Myocyte (in vitro differentiated cells): Measurements from ENCODE around the gene TNPO2. TPM values are rescaled to one million over a fixed set of nuclear protein-coding genes. Genes with fewer than 3 reads are reported as not detected.
"Not testable (repeated sequence)": the region's sequence is repeated elsewhere in the genome, so short reads cannot be mapped to it uniquely, and the experiment has no call there.

Experiments
- DNase-seq: peaks from one replicate; pipeline ENCODE4 v3.0.0-alpha.2; 2012; ENCODE audit warnings: low read depth
- total RNA-seq: library from RNA; depleted of rRNA; stranded (reverse); fragments of >200 nt; gene quantifications from 2 replicates; pipeline ENCODE4 v1.2.3, GENCODE V29; 2014

The TNPO2 gene
- total RNA-seq, 1 donor from 2014 or later: 45.6 TPM

DNA sequence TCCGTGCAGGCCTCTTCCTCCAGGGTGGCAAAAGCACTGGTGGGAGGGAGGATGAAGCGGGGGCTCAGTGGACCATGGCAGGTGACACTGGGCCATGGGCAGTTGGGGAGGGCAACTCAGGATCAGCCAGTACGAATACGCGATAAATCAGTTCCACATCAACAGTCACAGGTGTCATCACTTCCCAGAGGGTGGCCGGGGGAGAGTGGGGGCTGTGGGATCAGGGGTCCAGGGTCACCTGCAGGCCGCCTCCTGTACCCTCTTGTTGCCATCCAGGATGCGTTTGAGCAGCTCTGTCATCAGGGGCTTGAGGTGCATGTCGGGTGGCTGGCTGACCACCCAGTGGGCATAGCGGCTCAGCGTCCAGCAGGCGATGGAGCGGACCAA lies 17.4 kb downstream of the TNPO2 start:
- DNase-seq: no peak

DNA sequence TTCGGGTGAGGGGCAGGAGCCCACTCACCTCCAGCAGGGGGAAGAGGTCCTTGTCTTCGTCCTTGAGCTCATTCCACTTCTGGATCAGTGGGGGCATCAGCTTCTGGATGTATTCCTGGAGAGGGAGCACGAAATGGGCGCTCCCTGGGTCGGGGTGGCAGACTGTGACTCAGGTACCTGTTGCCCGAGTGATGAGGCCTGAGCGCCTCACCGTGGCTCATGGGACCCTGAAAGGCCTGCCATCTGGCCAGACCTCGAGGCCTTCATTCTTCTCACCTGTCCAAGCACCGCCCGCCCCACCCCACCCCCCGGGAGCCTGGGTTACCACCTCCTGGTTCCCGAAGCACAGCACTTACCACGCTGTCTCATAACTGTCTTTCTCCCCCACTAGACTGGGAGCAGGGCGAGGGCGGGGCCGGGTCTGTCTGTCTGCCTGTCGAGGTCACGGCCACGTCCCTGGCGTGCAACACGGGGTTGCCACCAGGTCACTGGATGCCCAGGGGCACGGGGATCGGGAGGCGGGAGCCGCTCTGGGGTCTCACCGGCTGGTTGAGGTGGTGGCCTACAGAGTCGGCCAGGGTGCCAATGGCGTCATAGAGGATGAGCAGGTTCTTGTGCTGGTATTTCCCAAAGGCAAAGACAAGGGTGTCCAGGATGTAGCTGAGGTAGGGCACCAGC lies 17.9 kb downstream of the TNPO2 start:
- DNase-seq: no peak

DNA sequence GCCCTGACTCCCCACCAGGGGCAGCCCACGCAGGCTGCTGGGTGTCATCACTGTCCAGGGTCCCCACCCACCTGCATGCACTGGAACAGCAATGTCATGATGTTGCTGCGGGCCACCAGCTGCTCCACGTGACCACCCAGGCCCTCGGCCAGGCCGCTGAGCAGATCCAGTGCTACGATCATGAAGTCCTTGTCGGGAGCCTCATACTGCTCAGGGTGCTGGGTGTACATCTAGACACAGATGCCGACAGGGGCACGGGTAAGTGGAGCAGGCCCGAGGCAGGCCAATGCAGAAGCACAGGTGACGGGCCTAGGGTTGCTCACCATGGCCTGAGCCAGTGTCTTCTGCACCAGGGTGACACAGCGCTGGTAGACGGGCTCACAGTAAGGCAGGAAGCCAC lies 18.6 kb downstream of the TNPO2 start:
- no peak for DNase-seq

DNA sequence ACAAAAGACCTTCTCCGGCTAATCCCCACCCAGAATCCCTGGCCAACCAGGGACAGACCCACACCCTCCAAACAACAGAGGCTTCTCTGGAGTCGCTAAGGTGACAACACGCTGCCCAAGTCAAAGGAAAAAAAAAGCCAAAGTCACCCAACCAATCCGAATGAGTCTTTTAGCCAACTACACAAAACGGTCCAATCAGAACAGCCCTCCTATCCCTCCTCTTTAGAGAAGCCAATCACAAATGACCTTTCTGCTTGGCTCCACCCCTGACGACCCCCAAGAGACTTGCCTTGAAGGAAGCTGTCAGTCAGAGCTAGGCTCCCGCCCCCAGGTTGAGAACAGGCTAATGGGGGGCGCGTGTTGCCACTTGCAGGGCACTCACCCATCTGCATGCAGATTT lies 20.7 kb downstream of the TNPO2 start:
- no peak for DNase-seq

DNA sequence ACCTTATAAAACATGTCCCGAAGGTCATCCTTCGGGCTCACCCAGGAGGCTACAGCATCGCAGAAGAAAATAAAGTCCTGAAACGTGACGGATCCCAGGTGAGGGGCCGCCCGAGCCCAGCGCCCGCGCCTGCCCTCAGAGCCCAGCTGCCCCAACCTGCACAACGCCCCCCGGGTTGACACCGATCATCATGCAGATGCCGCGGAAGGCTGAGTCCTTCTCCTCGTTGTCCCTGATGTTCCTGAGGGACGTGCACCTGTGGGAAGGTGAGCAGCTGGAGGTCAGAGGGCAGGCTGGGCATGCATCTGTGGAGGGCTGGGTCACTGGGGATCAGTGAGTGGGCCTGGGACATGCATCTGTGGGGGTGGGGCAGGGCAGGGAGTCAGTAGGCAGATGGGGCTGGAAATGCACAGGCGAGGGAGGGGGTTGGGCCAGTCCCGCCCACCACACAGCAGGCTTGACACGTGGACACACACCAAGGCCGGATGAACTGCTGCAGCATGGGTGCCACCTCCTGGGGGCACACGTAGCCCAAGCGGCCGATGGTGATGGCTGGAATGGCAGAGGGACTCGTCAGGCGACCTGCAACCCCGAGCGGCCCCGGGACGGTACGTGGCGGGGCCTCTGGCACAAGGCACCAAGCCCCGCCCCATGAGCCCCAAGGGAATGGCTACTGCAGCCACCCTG lies 22.0 kb downstream of the TNPO2 start:
- no peak for DNase-seq

DNA sequence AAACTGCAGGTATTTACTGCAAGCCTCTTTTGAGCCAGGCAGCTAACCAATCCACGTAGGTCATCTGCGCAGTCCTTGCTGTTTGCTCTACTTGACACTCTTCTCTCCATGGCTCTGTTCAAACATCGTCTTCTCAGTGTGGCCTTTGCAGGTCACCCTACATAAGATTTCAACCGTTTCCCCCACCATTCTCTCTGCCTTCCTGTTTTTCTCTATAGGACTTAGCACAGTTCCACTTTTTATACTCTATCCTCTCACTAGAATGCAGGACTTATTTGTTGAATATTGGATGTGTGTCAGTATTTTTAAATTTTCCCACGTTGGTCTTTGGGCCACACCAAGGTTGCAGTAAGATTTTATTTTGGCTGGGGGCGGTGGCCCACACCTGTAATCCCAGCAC lies 25.6 kb downstream of the TNPO2 start:
- no peak for DNase-seq

DNA sequence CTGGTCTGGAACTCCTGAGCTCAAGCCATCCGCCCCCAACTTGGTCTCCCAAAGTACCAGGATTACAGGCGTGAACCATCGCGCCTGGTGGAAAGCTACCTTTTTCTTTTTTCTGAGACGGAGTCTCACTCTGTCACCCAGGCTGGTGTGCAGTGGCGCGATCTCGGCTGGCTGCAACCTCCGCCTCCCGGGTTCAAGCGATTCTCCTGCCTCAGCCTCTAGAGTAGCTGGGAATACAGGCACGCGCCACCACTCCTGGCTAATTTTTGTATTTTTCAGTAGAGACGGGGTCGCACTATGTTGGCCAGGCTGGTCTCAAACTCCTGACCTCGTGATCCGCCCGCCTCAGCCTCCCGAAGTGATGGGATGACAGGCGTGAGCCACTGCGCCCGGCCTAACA lies 26.3 kb downstream of the TNPO2 start:
- not testable (repeated sequence) for DNase-seq

DNA sequence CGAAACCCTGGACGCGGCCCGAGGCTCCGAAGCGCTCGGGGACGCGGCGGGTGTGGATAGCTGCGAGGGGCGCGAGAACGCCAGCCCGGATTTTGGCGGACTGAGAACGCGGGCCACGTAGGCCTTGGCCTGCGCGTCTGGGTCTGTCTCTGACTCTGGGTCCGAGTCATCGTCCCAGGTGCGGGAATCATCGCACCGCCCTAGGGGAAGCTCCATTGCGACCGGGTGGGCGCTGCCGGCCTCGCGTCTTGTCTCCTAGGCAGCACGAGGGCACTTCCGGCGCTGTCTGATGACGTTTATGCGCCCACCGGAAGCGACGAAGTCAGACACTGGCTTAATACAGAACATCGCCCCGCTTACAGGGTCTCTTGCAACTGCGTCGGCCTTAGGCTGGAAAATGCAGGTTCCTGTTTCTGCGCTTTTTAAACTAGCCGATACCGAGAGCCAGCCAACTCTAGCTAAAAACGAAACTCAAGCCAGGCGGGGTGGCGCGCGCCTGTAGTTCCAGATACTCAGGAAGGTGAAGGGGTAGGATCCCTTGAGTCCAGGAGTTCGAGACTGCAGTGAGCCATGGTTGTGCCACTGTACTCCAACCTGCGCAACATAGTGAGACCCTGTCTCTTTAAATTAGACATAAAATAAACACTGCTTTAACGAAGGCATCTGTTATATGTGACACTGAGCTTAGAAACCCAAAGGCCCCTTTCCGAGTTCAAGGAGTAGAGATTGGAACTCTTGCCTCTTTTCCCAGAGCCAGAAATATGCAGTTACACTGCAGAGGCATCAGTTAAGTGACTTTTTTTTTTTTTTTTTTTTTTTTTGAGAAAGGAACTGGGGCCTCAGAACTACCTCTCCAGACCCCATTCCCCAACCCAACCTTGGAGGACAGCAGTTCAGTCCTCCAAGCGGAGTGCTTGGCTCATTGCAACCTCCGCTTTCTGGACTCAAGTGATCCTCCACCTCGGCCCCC lies 27.1 kb downstream of the TNPO2 start, which contains the start of gene FBXW9:
Gene FBXW9, minus strand, starts transcription at position 266 of the 970 bp plus-strand sequence. Its CDS starts 50 bp downstream, at position 216.
- DNase-seq: peak; percentile 95

DNA sequence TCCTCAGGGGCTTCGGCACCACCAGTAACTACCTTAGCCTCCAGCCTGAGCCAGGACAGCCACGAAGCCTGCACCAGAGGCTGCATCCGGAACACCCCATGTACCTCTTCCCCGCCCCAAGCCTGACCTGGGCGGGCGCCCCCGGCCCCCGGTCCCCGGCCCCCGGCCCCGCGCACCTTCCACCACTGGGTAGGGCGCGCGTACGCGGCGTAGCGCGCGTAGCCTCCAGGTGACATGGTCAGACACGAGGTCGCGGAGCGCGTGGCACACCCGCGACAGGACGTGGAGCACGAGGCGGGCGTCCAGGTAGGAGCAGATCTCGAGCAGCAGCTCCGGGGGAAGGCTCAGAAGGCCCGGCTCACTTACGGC lies 27.8 kb downstream of the TNPO2 start:
- DNase-seq: no peak

DNA sequence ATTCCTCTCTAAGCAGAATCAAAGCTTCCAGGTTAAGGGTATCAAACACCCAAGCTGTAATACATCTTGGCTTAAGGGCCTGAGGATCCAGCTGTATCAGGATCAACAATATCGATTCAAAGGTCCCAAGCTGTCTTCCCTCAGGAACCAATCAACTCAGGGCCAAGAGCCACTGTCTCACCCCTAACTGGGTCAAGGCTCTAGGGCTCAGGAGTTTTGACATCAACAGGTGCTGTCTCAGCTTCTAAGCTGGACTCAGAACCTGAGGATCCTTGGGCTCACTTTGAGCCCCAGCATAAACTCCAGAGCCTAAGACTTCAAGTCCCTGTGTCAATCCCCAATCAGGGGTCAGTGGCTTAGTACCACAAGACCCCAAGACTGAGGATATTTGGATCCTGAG lies 28.2 kb downstream of the TNPO2 start:
- DNase-seq: no peak

DNA sequence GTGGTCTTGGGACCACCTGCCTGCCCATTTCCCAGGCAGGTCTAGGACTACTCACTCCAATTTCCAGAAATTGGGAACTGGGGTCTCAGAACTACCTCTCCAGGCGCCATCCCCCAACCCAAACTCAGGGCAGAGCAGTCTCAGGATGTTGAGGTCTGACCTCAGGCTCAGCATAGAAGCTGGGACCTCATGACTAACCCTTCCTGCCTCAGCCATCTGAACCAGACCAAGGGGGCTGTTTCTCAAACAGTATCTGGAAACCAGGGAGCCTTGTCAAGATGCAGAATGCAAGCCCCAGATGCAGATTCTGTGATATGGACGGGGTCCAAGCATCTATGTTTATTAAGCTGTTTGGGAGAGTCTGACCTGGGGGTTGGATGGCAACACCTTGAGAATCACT lies 28.6 kb downstream of the TNPO2 start:
- DNase-seq: no peak

DNA sequence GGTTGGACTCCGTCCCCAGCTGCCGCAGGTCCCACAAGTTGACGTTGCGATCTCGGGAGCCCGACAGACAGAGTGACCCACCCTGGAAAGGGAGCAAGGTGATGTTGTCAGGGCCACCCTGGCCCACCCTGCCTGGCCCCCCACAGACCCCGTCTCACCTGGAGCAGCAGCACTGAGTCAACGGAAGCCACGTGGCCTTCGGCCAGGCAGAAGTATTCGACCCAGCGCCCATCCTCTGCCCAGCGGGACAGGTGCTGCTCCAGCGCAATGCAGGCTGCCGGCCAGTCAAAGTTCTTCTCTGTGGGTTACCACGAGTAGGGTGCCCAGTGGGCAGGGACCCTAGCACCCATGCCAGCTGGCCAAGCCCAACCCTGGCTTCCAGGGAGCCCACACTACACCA lies 29.1 kb downstream of the TNPO2 start:
- no peak for DNase-seq

DNA sequence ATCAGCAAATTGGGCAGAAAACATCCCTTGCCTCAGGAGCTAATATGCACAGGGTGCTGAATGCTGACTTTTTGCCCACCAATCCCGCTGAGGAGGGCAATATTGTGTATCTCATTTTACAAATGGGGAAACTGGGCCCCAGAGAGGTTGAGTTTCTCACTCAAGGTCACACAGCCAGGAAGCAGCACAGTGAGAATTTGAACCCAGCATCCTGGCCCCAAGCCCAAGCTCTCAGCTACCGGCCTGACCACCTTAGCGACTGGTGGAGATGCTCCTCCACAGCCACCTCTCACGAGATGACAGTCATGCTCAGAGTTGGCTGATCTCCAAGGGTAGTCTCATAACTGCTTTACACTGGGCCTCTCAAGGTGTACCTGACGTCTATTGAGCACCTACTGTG lies 30.8 kb downstream of the TNPO2 start:
- DNase-seq: no peak

DNA sequence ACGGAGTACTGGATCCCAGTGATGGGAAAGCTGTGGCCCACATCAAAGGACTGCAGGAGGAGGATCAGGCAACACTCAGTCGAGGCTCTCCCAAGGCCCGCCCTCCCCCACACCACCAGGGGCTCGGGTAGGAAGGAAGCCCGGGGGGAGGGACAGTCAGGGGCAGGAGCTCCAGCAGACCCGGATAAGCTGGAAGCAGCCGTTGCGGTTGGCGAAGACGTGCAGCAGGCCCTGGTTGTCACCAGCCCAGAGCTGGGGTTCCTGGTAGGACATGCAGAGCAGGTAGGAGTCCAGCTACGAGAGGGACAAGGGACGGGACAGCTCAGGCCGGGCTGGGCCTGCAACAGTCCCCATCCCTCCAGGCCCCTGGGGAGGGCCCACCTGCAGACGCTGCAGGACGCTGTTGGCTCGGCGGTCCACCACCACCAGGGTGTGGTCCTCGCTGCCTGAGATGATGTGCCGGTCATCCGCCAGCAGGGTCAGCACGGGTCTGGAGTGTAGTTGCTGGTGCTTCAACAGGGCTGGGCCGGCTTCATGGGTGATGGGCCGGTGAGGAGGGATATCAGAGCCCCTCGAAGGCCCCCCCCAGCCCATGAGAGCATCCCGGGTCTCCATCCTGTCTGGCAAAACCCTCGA lies 34.0 kb downstream of the TNPO2 start:
- no peak for DNase-seq

DNA sequence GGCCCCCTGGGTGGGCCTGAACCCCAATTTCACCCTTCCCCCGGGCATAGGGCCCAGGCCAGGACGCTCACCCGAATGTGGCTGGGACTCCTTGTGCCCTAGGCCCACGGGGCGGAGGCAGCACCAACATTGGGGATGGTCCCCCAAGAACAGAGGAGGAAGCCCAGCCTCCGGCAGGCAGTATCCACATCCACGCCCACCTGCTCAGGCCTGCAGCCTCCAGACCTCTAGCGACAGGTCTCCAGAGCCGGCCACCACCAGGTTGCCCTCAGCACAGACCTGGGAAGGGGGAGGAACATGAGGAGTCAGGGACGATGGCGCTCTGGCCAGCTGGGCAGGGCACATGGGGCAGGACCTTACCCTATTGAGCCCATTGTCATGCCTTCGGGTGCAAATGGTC lies 34.7 kb downstream of the TNPO2 start:
- DNase-seq: no peak

DNA sequence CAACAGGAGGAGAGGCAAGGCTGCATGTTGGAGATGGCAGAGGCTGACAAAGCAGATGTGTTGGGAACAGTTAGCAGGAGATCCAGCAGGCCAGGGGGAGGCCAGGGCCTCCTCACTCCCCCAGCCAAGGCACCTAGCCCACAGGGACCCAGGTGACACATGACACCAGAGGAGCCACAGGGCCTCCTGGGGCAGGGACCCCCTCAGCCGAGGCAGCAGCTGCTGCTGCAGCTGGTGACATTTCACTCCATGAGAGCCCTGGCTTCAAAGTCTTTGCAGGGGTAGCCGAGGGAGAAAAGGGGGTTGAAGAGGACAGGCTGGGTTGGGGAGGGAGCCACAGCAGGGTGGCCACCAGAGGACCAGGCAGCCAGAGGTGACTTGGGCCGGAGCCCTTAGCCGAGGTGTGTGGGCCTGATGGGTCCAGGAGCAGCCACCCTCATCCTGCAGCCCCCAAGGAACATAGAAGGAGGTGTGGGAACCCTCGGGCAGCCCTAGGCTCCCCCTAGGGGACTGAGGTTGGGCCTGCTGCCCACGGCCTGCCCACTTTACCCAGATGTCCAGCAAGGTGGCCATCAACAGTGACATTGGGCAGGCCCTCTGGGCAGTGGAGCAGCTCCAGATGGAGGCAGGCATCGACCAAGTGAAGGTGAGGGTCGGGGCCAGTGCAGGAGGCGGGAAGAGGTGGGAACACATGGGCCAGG lies 36.1 kb downstream of the TNPO2 start, which contains the start of gene GNG14:
Gene GNG14, plus strand, starts transcription at position 503 of the 701 bp plus-strand sequence. Its CDS starts 51 bp downstream, at position 554.
- DNase-seq: no peak

DNA sequence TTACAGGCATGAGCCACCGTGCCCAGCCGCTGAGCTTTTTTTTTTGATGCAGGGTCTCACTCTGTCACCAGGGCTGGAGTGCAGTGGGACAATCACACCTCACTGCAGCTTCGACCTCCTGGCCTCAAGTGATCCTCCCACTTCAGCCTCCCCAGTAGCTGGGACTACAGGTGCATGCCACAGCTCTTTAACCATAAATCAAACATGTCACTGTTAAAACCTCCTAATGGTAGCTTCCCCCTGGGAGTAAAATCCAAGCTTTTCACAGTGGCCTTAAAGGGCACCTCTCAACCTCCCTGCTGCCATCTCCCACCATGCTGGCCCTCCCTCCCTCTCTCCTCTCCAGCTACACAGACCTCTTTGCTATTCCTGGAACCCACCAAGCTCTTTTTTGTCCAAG lies 37.9 kb downstream of the TNPO2 start:
- DNase-seq: no peak

DNA sequence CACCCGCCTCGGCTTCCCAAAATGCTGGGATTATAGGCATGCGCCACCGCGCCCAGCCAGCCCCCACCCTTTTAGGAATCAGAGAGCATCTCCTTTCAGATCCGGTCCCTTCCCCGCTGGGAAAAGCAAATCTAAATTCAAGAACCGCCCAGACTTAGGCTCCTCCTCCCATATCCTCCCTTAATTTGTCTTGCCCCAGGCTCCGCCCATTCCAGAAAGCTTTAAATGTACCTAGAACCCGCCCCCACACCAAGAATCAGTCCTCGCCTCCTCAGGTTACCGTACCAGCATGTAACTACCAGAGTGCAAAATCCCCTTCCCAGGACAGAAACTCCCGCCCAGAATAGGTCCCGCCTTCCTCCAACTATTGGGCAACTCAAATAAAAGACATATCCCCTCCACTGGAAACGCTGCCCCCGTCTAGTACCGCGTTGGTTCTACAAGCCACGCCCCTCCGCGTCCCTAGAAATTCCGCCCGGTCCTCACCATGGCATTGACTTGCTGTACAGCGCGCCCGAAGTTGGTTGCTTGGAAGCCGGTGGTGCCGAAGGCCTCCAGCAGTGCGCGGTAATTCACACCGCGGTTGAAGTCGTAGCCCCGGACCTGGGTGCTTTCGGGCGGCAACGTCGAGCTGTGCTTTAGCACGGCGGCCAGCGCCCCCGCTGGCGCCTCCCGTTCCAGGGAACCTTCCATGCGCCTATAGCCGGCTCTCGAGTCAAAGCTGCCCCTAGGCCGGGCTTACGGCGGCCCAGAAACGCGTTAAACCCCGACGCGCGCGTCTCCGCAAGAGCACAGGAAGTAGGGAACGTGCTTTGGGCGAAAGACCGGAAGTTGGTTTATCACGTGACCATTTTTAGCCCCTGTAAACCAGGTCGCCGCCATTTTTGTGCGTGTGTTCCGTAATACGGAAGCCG lies 42.4 kb downstream of the TNPO2 start, which contains the start of gene DHPS:
Gene DHPS, minus strand, starts transcription at position 807 of the 914 bp plus-strand sequence. Its CDS starts 114 bp downstream, at position 693.
- peak; percentile 97 for DNase-seq

DNA sequence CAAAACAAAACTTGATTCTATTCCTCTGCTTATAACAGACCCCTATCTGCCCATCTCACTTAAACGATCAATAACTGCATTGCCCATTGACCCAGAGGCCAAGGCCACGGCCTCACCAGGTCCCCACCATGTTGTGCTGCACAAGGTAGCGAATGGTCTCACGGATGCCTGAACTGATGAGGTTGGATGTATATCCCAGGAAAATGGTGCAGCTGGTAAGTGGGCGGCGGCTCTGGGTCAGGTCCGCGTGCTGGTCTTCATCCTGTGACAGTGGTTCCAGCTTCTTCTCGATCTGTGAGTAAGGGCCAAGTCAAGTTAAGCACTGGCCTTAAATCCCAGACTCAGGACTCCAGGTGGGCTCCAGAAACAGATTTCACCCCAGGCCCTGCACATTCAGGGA lies 43.7 kb downstream of the TNPO2 start:
- no peak for DNase-seq
